HL-60/S4 treated with phorbol 12-myristate 13-acetate at 8.2 ng/mL for 4 days and 3 days (cell line): ENCODE results near the gene CEP135.

Experiments used
- in situ Hi-C: fragments of 300-500 bp; cut with MboI; formaldehyde crosslinking; loops from 2 replicates; pipeline ENCODE4 v1.15.0; 2022; ENCODE audit warnings: low sequenced_read_pairs

Gene CEP135

DNA sequence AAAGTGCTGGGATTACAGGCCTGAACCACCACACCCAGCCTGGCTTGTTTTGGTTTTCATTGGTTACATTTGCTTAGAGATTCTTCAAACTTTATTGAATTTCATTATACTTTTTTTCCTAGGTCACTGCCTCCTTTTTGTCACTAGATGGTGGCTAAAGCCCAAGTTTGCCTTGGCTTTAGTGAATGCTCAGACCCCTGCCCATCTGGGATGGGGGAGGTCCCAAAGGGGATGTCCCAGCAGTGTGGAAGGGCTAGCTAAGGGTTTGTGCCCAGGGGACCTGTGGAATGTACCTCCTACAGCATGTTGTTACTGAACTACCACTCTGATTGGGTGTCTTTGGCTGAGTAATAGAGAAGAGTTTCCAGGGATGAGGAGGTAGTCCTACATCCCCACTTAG lies 58.4 kb downstream of the CEP135 start:
- in situ Hi-C loops = no loop called here

DNA sequence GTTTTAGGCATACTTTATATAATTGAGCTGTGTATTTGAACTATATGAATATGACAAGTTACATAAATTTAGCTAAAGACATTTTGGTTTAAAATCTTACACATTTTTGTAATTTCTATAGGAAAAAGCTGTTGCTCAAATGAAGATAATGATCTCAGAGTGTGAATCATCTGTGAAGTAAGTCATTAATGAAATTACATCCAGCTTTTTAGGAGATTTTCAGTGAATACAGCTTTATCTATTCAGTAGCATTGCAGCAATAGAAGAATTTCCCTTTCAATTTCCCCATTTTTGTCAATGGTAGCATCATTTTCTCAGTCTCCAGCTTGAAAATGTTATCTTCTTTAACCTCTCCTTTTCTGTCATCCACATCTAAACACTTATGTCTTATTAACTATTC lies 59.5 kb downstream of the CEP135 start:
- in situ Hi-C loops = no loop called here

DNA sequence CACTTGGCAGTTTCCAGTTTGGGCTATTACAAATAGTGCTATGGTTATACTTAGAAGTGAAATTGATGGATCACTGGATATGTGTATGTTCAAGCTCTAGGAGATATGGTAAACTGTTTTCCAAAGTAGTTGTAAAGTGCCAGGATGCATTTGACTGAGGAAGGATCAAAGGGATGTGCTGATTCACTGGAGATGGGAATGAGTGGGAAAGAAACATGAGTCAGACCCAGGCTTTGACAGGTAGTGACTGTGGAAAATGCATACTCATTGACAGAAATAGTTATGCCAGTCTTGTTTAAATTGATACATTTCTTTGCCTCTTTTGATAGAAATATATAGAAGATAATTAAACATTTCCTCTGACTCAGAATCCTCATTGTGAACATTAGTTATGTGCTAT lies 77.9 kb downstream of the CEP135 start:
- in situ Hi-C loops = no loop called here

DNA sequence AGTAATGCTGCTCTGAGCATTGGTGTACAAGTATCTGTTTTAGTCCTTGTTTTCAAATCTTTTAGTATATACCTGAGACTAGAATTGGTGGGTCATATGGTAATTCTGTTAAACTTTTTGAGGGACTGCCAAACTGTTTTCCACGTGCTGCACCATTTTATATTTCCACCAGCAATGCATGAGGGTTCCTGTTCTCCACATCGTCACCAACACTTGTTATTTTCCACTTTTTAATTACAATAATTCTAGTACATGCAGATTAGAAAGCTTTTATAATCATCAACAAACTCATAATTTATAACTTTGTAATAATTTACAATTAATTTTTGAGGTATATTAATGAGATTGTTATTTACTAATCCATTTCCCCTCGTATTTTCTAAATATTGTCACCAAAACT lies 79.4 kb downstream of the CEP135 start:
- in situ Hi-C loops = no loop called here

DNA sequence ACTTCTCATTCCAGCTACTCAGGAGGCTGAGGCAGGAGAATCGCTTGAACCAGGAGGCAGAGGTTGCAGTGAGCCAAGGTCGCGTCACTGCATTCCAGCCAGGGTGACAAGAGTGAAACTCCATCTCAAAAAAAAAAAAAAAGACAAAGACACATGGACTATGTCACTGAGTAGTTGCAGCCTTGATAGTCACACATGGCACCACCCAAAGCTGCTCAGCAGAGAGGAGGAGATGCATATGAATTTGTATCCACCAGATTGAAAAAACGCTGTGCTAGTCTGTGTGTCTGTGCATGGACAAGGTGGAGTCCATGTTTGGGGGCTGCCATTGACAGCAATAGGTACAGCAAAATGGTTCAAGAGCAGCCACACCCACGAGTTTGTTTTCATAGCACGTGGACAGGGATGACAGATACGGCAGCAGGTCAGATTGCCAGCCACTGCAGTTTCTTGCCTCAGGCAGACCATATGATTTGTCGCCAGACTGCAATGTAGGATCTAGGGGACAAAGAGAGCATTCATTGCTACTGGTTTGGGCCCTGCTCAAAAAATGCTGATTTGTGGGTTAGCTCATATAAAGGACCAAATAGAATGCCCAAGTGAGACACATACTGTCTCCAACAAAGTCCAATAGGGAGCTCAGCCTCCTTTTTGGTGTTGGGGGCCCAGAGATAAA lies 89.9 kb downstream of the CEP135 start:
- in situ Hi-C loops = no loop called here

DNA sequence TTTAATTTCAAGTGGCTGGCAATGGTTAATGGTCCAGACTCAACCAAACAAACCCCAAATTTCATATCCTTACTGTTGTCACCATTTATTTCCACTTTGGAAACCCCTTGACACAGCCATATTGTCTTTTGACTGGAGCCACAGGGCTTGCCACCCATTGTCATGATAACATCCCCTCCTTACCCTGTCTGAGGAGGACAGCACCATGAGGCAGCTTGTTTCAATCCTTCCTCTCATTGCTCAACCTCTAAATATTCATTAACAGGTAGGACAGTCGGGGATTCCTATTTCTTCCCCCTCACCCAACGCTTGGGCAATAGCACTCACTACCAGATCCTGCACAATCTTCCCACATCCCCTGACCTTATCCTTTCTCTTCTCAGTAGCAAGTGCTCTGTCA lies 92.1 kb downstream of the CEP135 start:
- in situ Hi-C loops = no loop called here

DNA sequence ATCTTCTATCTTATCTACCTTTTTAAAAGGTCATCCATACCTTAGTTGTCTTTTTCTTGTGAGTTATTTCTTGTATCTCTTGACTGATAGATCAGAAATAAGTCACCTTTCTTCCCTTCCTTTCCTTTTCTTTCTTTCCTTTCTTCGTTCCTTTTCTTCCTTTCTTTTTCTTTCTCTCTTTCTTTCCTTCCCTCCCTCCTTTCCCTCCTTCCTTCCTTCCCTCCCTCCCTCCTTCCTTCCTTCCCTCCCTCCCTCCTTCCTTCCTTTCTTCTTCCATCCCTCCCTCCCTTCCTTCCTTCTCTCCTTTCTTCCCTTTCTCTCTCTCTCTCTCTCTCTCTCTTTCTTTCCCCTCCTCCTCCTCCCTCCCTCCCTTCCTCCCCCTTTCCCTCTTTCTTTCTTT lies 93.5 kb downstream of the CEP135 start:
- in situ Hi-C loops = no loop called here

DNA sequence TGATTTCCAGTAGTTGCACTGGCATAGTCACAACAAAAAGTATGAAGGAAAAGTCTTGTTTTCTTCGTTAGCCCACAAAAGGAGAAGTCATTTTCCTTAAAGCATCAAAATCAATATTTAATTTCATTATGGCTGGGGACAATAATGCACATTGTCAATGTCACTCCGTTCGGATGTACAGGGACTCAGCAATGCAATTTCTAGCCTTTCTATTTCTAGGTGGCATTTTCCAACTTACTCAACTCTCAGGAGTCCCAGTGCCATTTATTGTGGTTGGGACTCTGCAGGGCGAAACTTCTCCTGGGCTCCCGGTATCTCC lies 99.6 kb downstream of the CEP135 start:
- in situ Hi-C loops = no loop called here

DNA sequence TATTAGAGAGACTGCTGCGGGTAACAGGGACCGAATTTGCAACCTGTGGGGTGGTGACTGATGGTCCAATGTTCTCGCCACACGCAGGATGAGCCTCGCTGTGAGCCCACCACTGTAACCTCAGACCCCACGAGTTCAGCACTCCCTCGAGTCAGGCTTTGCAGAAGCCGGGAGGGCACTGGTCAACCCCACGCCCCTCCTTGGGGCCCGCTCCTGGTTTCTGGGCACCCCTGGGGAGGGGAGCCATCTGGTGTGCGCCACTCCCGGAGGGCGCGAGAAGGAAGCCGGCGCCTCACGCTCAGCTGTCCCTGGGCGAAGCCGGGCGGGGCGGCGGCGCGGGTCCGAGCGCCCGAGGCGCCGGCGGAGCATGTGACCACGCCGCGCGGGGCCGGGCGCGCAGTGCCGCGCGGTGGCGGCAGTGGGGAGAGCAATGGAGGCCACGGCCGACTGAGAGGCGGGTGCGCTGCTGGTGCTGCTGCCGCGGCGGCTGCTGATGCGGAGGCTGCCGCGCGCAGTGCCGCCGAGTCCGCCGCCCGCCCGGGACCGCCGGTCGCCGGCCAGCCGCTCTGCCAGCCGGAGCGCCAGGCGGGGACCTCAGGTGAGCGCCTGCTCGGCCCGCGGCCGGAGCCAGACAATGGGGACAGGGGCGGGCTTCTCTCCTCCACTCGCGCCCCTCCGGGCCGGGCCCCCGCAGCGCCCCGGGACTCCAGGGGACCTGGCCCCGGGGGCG lies 100.1 kb downstream of the CEP135 start:
- in situ Hi-C loops = no loop called here

DNA sequence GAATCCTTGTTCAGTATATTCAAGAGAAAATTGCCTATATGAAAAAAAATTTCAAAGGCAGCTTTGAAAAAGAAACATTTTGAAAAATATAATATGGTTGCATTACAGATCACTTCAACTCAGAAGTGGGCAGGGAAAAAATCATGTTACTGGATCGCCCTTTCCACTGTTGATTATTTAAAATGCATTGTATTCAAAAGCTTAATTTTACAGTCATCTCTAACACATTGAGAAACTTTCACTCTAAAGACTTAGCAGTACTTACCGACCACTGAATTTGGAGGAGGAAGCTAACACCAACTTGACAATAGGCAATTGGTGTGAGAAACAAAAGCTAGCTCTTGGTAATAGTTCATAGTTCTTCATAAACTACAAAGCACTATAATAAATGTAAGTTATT lies 101.9 kb downstream of the CEP135 start:
- in situ Hi-C loops = no loop called here

DNA sequence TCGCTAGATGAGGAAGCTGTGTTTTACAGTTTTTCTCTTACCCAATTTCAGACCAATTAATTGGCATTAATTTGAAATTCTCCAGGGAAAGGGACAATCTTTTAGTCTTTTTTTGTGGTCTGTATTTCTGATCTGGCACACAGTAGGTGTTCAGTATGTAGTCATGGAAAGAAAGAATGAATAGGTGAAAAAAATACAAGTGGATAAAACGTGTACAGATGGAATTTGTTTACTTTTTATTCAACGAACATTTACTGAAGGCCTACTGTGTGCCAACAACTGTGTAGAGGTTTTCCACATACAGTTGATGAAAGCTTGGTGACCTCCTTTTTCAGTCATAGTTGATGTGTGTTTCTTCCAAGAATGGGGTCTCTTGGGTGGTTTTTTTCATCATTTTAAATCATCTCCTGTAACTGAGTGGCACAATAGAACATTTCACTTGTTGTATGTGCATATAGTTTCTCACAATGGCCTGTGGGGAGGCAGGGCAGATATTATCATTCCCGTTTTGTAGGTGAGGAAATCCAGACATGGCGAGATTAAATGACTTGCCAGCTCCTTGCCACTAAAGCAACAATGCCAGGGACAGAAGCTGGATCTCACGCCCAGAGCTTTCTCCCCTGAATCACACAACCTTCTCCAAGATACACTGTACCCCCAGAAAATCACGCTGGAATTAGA lies 102.4 kb downstream of the CEP135 start:
- in situ Hi-C loops = no loop called here

DNA sequence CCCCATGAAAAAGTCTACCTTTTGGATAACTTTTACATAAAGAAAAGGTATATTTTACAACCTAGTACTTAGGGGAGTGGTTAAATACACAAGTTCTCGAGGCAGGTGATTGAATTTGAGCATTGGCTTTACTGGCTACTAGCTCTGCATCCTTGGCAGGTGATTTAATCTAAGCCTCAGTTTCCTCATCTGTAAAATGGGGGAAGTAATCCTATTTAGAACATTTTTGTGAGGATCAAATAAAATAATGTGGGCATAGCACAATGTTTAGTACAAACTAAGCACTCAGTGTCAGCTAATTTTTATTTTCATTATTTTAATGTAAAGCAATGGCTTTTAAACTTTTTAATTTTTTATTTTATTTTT lies 102.9 kb downstream of the CEP135 start:
- in situ Hi-C loops = no loop called here

DNA sequence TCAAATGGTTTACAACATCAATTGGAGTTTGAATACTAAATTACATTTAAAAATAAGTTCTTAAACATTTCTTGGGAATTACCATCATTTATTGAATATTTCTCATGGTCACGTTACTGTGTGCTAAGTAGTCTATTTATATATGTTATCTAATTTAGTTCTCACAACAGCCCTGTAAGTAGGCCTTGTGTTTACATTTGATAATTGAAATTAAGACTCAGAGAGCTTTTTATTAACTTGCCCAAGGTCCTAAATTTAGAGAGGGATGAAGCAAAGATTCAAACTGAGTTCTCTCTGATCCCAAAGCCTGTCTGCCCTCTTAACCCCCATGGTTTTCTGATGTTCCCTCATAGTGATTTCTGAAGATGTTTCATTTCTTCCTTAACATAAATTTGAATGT lies 103.7 kb downstream of the CEP135 start:
- in situ Hi-C loops = no loop called here

DNA sequence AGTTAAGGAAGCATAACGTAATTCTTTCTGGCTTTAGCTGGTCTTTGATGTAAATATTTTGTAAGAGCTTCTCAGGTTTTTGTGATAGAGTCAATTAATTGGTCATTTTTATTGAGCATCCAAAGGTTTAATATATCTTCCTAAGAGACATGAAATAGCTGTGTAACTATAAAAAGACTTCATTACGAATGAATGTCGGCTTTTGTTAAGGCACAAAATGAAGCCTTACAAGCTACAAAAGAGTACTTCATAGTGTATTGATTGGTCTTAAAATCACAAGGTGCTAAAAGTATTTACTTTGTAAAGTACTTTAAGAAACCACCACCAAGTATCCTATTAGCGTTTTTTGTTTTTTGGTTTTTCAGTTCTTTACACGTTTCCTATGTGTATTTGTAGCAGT lies 104.2 kb downstream of the CEP135 start:
- in situ Hi-C loops = no loop called here

DNA sequence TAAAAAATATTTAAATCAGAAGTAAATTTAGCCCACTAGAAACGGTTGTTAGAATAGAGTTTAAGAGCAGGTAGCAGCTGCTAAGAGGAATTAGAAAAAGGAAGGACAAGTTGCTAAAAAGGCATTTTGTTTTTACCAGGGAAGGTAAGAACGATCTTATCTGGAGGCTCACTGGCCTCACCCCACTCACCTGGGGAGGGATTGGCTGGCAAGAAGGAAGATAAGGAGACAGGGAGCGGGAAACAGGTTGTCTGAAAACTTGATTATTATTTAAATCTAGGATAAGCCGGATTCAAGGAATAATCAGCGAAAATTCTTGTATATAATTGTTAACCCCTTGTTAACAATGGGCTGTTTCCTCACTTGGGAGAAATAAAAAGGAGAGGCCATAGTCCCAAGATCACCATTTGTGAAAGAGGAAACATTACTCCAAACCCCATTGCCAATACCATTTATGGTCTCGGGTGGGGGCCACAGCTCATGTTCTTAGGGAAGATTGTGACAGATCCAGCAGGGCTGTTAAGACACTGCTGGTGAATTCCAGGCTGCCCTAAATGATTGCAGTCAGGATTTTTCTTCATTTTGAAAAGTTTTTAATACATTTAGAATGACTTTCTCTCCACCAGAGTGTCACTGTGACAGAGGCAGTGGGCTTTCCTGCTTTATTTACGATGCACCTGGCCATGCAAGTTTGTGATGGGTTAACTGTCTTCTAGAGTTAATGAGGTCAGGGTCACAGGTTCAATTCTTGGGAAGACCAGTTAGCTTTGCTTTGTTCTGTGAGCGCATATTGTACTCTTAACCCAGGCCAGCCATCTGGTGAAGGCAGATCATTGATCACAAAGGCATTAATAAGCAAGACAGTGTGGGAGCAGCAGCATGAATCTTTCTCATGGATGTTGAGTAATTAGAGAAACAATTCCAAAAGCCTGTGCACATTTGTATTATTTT lies 106.6 kb downstream of the CEP135 start:
- in situ Hi-C loops = no loop called here

DNA sequence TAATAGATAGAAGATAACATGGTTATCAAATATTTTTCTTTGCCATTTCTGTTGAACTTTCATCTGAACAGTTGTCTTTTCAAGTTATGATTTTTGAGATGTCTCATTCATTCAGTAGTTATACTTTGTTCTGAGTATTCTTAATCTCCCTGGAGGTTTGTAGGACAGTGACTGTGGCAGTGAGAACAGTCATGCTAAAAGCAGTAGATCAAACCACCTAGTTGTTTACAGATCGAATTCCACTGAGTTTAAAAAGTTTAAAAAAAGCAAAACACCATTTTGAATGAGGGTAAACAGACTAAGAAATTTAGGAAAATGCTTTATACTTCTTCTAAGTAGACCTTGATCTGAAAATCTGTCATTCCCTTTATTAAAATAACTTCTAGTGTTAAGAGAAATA lies 107.2 kb downstream of the CEP135 start:
- in situ Hi-C loops = no loop called here

DNA sequence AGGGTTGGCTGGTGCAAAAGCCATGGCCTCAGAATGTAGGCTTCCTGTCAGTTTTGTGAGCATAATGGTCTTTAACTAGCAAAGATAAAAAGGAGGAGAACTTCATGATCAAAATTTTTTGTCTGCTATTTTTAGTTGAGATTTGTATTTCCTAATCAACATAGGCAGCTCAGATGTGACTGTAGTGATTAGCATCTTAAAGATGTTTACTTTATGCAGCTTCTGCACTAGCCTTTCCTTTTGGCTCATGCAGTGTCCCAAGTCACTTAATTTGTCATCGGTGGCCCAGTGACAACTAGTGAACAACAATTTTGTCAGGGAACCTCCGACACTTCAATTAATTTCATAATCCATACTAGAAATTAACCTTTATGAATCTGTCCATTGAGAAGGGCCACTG lies 109.8 kb downstream of the CEP135 start:
- in situ Hi-C loops = no loop called here

DNA sequence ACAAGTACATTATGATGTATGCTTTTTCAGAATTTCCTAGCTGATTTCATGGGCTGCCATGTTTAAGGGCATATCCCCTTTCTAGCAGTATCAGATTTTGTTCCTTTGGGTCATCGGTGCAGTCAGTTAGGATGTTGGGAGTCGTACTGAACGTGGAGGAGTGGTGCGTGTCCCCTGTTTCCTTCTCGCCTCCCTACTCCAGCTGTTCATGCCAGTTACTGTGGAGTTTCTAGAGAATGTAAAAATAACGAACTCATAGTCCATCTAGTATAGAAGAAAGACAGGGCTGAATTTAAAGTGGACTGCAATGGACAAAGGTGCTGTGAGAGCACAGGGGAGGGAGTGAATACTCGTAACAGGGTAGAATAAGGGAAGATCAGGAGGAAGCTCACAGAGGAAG lies 111.3 kb downstream of the CEP135 start:
- in situ Hi-C loops = no loop called here

DNA sequence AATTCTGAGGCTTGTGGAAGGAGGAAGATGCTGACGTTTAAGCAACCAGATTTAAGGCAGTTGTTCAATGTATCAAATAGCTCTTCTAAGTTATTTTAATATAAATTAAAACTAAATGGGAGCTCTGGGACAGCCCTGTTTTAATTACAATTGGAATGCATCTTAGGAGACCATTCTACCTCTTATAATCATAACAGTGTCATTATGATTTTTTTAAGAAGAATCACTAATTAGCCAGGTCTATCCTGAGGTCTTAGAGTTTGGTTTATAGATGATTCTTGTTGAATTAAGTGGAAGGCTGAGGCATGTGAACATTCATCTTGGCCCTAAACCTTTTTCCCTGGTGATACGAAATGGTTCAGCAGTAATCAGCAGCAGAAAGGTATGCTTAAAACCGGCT lies 113.4 kb downstream of the CEP135 start:
- in situ Hi-C loops = no loop called here

DNA sequence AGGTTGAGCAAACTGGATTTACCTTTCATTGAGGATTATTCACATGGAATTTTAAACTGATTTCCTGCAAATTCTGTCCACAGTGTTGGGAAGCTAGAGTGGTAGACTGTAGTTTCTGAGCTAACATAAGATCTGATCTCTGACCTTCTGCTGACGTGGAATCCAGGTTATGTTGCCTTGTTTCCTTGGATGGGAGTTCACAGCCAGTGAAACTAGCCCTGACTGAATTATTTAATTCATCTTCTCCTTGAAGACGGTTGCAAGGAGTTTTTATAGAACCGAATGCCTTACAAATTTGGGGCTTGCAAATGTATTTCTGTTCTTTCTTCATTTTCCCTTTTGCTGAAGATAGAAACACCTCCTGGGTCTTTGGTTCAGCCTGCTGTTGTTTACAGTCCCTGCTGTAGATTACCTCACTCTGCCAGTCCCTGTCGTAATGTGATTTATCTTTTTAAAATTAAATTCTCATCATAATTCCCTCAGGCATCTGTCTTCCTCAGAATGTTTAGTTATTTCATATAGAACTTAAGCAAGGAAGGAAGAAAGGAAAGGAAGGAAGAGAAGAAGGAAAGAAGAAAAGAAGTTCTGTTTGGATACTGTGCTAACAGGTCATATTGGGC lies 113.9 kb downstream of the CEP135 start:
- in situ Hi-C loops = no loop called here

DNA sequence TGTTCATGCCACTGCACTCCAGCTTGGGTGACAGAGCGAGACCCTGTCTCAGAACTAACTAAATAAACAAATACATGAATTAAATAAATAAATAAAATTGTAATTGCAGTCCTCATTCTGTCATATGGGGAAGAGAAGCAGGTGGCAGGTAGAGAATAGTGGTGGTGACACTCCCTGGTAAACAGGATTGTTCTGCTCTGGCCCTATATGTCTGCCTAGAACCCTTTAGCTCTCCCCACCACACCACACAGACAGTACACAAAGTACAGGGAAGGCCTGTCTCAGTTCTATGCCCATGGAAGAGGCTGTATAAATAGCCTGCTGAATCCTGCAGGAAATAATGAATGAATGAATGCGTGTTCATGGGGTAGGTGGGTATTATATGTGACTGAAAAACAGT lies 117.7 kb downstream of the CEP135 start:
- in situ Hi-C loops = no loop called here
